GM12865 (cell line): ENCODE data around the gene SDHAF1.

Experiments
- DNase-seq: peaks from one replicate; pipeline ENCODE4 v3.0.0; 2010; ENCODE audit warnings: low read depth
- H3K4me3 ChIP-seq: 2 replicates; pipeline ENCODE4 v1.5.1; 2011; ENCODE audit warnings: mild to moderate bottlenecking, low read depth, low read length, control low read depth
- TF ChIP-seq, protein P1 (sequence below): IDR thresholded peaks from 2 replicates; pipeline ENCODE4 v1.5.1; 2011; ENCODE audit warnings: low read length, control low read depth, low read depth, inconsistent platforms; ENCODE audit not compliant: insufficient read depth; ENCODE audit errors: missing control alignments

SDHAF1 gene

DNA sequence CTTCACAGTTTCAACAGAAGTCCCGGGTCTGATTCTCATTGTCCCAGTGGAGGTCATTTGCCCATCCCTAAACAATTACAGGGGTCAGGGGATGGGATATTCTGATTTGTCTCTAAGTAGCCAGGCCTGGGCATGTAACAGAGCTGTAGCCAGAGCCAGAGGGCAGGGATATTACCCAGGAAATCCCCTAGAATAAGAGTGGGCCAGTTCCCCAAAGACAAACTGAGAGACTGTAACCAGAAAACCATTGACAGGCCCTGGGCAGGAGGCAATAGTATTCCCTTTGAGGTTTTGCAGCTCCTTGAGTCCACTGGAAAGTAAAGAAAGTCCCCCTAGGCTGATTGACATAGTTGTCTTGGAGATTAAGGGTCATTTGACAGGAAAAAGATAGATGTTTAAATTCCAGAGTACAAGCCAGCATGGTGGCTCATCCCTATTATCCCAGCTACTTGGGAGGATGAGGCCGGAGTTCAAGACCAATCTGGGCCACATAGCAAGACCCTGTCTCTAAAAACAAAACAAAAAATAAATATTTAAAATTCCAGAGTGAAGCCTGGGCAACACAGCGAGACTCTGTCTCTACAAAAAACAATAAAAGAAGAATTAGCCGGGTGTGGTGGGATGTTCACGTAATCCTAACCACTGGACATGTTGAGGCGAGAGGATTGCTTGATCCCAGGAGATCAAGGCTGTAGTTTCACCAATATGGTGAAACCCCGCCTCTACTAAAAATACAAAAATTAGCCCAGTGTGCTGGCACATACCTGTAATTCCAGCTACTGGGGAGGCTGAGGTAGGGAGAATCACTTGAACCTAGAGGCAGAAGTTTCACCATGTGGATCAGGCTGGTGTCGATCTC lies 1.9 kb upstream of the SDHAF1 start:
- H3K4me3 ChIP-seq, result no peak overlapping the region
- peak; percentile 36 for DNase-seq
- TF ChIP-seq, protein P1, sequence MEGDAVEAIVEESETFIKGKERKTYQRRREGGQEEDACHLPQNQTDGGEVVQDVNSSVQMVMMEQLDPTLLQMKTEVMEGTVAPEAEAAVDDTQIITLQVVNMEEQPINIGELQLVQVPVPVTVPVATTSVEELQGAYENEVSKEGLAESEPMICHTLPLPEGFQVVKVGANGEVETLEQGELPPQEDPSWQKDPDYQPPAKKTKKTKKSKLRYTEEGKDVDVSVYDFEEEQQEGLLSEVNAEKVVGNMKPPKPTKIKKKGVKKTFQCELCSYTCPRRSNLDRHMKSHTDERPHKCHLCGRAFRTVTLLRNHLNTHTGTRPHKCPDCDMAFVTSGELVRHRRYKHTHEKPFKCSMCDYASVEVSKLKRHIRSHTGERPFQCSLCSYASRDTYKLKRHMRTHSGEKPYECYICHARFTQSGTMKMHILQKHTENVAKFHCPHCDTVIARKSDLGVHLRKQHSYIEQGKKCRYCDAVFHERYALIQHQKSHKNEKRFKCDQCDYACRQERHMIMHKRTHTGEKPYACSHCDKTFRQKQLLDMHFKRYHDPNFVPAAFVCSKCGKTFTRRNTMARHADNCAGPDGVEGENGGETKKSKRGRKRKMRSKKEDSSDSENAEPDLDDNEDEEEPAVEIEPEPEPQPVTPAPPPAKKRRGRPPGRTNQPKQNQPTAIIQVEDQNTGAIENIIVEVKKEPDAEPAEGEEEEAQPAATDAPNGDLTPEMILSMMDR, result no peak

DNA sequence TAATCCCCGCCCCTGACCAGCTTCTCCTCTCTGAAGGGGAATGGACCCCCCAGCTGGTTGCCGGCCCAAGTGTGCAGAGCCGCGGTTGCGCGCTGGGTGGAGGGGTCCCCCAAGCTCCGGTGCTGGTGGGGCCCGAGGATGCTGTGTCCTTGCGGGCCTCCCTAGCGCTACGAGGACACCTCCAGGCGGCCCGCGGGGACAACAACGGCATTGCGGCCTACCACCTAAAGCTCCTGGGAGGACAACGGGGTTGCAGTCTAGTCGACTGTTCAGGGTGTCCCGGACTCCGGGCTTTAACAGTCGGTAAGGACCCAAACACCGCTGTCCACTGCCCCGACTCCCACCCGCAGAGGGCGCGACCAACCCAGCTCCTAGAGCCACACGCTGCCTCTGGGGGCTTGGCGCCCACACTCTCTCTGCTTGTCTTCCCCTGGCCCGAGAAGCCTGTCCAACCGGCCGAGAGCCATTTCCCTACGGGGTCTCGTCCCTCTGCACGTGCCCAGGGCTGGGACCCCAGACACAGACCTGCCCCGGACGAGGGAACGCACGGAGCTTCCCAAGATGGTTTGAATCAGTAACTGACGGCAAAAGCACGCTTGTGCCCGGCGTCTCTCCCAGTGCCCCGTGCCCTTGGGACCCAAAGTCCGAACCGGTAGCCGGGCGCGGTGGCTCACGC lies 927 bp upstream of the SDHAF1 start:
- peak; percentile 37 for DNase-seq
- TF ChIP-seq, protein P1, result peak; percentile 2
- peak overlapping the region; percentile 86 for H3K4me3 ChIP-seq

DNA sequence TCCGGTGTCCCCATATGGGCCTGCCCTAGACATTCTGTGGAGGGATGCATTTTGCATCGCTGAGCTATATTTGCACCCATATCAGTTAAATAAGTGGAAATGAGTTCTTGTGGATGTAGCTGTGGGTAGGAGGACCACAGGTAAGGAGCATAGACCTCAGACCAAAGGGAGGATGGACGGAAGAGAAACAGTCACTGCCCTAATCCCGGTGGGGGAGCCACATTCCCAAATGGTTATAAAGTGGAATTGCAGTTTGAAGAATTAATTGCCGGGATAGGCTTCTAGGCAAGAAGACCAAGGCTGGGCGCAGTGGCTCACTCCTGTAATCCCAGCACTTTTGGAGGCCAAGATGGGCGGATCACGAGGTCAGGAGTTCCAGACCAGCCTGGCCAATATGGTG lies 1.8 kb downstream of the SDHAF1 start:
- TF ChIP-seq, protein P1, result no peak
- no peak overlapping the region for H3K4me3 ChIP-seq
- DNase-seq, result no peak

DNA sequence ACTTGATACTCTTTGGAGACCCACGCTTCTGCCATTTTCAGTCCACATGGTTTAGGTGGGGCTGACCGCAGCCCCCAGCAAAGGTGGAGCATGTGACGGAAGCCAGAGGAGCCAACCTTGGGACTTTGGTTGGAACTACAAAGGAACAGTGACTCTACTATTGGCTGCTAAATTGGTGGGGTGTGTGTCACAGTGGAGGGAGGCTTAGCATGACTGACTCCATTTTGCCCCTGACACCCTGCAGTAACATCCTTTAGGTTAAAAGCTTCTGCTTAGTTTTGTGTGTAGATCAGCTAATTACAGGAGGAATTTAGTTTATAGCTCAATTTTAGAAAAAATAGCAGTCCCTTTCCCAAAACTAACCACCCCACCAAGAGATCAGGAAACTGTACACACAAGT lies 6.6 kb downstream of the SDHAF1 start:
- H3K4me3 ChIP-seq, result no peak overlapping the region
- no peak for DNase-seq
- TF ChIP-seq, protein P1, result no peak

DNA sequence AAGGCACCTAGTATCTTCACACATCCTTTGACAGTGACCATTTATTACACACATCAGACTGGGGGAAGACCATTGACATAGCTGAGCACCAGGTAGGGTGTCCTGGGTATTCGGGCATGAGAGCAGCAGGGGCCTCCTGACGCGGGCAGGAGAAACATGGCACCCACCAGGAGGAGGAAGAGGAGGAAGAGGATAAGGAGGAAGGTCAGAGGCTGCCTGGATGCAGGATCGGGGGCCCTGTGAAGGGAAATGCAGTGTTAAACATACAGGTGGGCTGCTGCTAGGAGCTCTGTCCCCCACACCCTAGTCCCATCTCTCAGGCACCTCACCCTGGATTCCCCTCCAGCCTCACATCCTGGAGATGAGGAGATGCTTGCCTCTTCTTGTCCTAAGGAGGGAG lies 8.3 kb downstream of the SDHAF1 start:
- no peak for DNase-seq
- no peak overlapping the region for H3K4me3 ChIP-seq
- TF ChIP-seq, protein P1, result no peak

DNA sequence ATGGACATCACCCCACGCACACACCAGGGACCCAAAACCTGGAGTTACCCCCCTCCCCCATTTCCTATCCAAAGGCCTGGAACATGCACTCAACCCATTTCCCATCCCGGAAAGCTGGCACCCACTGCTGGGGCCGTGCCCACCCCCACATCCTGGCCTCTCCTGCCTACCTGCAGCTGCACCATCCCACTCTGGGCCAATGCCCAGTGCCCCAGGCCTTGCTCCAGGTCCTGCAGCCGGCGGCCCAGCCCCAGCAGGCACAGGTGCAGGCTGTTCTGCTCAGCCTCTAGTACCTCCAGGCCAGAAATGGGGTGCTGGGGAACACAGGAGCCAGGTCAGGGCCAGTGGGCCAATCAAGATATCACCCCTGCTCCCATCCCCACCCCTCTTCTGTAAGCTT lies 12.0 kb downstream of the SDHAF1 start:
- TF ChIP-seq, protein P1, result no peak
- no peak overlapping the region for H3K4me3 ChIP-seq
- DNase-seq, result no peak
